Mesothelial cell of epicardium (in vitro differentiated cells): Measurements from ENCODE around the gene OVOL2. TPM values are rescaled to one million over a fixed set of nuclear protein-coding genes. Genes with fewer than 3 reads are reported as not detected.
"Not testable (repeated sequence)": the region's sequence is repeated elsewhere in the genome, so short reads cannot be mapped to it uniquely, and the experiment has no call there.

Experiments used
- DNase-seq, 2 experiments: peaks; one replicate each; pipeline ENCODE4 v3.0.0; 2021; ENCODE audit warnings: low spot score in 2 of 2; ENCODE audit not compliant: unreplicated experiment in 2 of 2
- H3K27ac Mint-ChIP-seq: 2 replicates; pipeline ENCODE4 v1.8.0; 2021; ENCODE audit warnings: mixed read lengths
- H3K27me3 Mint-ChIP-seq: 2 replicates; pipeline ENCODE4 v1.8.0; 2021; ENCODE audit warnings: low read depth, mixed read lengths
- H3K36me3 Mint-ChIP-seq: 2 replicates; pipeline ENCODE4 v1.8.0; 2021; ENCODE audit warnings: mixed read lengths
- H3K4me1 Mint-ChIP-seq: 2 replicates; pipeline ENCODE4 v1.8.0; 2021; ENCODE audit warnings: mixed read lengths
- H3K4me3 Mint-ChIP-seq: 2 replicates; pipeline ENCODE4 v1.8.0; 2021; ENCODE audit warnings: mild to moderate bottlenecking, moderate library complexity, mixed read lengths
- H3K9me3 Mint-ChIP-seq: 2 replicates; pipeline ENCODE4 v1.8.0; 2021; ENCODE audit warnings: mixed read lengths
- CTCF ChIP-seq: fragments of 200-600 bp; sonication (generic); IDR thresholded peaks from one replicate; pipeline ENCODE4 v1.5.0; 2021; ENCODE audit warnings: antibody characterized with exemption; ENCODE audit not compliant: unreplicated experiment
- total RNA-seq: library from RNA; stranded (reverse); gene quantifications from 3 replicates; pipeline ENCODE4 v1.2.1, GENCODE V29; 2021

The OVOL2 gene
- total RNA-seq, result 7.3 to 8.6 TPM (median 8.5 TPM) in 3 replicates

GRCh38 chr20:18057101-18057993 is at the start of gene OVOL2:
Gene OVOL2, minus strand, starts transcription at chr20:18057916. Its CDS starts 282 bp downstream, at chr20:18057634.
- no peaks in the 10 kb centered on the region for H3K9me3 Mint-ChIP-seq
- DNase-seq, result peak; percentile 85 to 90
- H3K4me3 Mint-ChIP-seq, result peak within 1 kb of the TSS; percentile 78
- peak within 1 kb of the TSS; percentile 87 for H3K27ac Mint-ChIP-seq
- no peaks in the 10 kb centered on the region for H3K36me3 Mint-ChIP-seq
- no peak for TF ChIP-seq CTCF
- peaks cover 18% of the 10 kb centered on the region for H3K4me1 Mint-ChIP-seq
- H3K27me3 Mint-ChIP-seq, result peaks cover 72% of the 10 kb centered on the region

- Mint-ChIP-seq H3K36me3 (no peaks in the 10 kb centered on the region), H3K4me3 (no peak overlapping the region), H3K27ac (no peak overlapping the region), H3K4me1 (no peaks in the 10 kb centered on the region), H3K9me3 (peaks cover 2% of the 10 kb centered on the region), H3K27me3 (peaks cover 6% of the 10 kb centered on the region)
- no peak for TF ChIP-seq CTCF
- no peak for DNase-seq
Measured at GRCh38 chr20:18103497-18103896, 45.8 kb upstream of the OVOL2 start.

GRCh38 chr20:18101125-18101810 is 43.6 kb upstream of the OVOL2 start:
- no peak for DNase-seq
- TF ChIP-seq CTCF, result no peak
- no peaks in the 10 kb centered on the region for H3K4me1 Mint-ChIP-seq
- no peaks in the 10 kb centered on the region for H3K36me3 Mint-ChIP-seq
- H3K9me3 Mint-ChIP-seq, result no peaks in the 10 kb centered on the region
- no peak overlapping the region for H3K27ac Mint-ChIP-seq
- no peak overlapping the region for H3K4me3 Mint-ChIP-seq
- peaks cover 5% of the 10 kb centered on the region for H3K27me3 Mint-ChIP-seq

GRCh38 chr20:18100569-18100968 is 42.9 kb upstream of the OVOL2 start:
- H3K36me3 Mint-ChIP-seq, H3K27me3 Mint-ChIP-seq, H3K4me1 Mint-ChIP-seq: not testable (repeated sequence)

GRCh38 chr20:18094191-18094590 is 36.5 kb upstream of the OVOL2 start:
- Mint-ChIP-seq H3K36me3 (no peaks in the 10 kb centered on the region), H3K9me3 (no peaks in the 10 kb centered on the region), H3K27me3 (peaks cover 4% of the 10 kb centered on the region), H3K4me1 (no peaks in the 10 kb centered on the region), H3K27ac (no peak overlapping the region), H3K4me3 (no peak overlapping the region)
- no peak for TF ChIP-seq CTCF
- no peak for DNase-seq

More at GRCh38 chr20:18100569-18100968, 42.9 kb upstream of the OVOL2 start:
- not testable (repeated sequence) for DNase-seq, H3K4me3 Mint-ChIP-seq, H3K27ac Mint-ChIP-seq, H3K9me3 Mint-ChIP-seq

GRCh38 chr20:18093388-18093787 is 35.7 kb upstream of the OVOL2 start:
- no peaks in the 10 kb centered on the region for H3K36me3 Mint-ChIP-seq
- TF ChIP-seq CTCF, result no peak
- no peak for DNase-seq
- no peaks in the 10 kb centered on the region for H3K4me1 Mint-ChIP-seq
- no peak overlapping the region for H3K4me3 Mint-ChIP-seq
- H3K9me3 Mint-ChIP-seq, result no peaks in the 10 kb centered on the region
- H3K27ac Mint-ChIP-seq, result no peak overlapping the region
- peaks cover 4% of the 10 kb centered on the region for H3K27me3 Mint-ChIP-seq
